ENCODE data around the gene TTLL11. TPM values are rescaled to one million over a fixed set of nuclear protein-coding genes. Genes with fewer than 3 reads are reported as not detected.

Gene TTLL11
- total RNA-seq, 1 experiment from 2014 or later, result 7.0 TPM

- Histone ChIP-seq H3K79me2 (ENCODE audit: low read length) (no peaks in the 10 kb centered on the region), H4K20me1 (ENCODE audit: low read length) (no peaks in the 10 kb centered on the region), H3K9me2 (replicated peaks; ENCODE audit: low read length) (no peaks in the 10 kb centered on the region), H3K27me3 (ENCODE audit: low read length) (no peaks in the 10 kb centered on the region), H3K4me2 (ENCODE audit: low read length) (no peak overlapping the region), H3K9ac (ENCODE audit: low read length) (no peak overlapping the region), H3K36me3 (ENCODE audit: low read depth, low read length) (no peaks in the 10 kb centered on the region), H3K4me1 (ENCODE audit: insufficient read depth, low read length) (no peaks in the 10 kb centered on the region), H2AFZ (ENCODE audit: low read length) (no peak overlapping the region), H3K9me3 (ENCODE audit: low read length) (no peaks in the 10 kb centered on the region), H3F3A (ENCODE audit: low read length, unreplicated experiment) (no peaks in the 10 kb centered on the region), H3K4me3 (ENCODE audit: low read length) (no peak overlapping the region), H3K27ac (ENCODE audit: low read length) (no peak overlapping the region)
- no peak for DNase-seq
- ChIA-PET POLR2A (ENCODE audit: unreplicated experiment) (no interaction called here), CTCF (no interaction called here)
- no TSS peak for BruUV-seq (replicated peaks)
- TF ChIP-seq EZH2phosphoT487 (IDR thresholded peaks at IDR 0.05; ENCODE audit: borderline replicate concordance, low read length), result no peak
- TF ChIP-seq CTCF (conservative IDR thresholded peaks at IDR 0.05; ENCODE audit: low read depth, low read length), result no peak
- TF ChIP-seq EZH2 (IDR thresholded peaks at IDR 0.05; ENCODE audit: low read length, unreplicated experiment), result no peak
- no peak for ATAC-seq
- intact Hi-C loops (cut with micrococcal nuclease), result no loop called here
These were observed 16.3 kb downstream of the TTLL11 start for GRCh38 chr9:122076773-122077172.

GRCh38 chr9:122076117-122076516 is 17.0 kb downstream of the TTLL11 start:
- Histone ChIP-seq H2AFZ (ENCODE audit: low read length) (no peak overlapping the region), H3K36me3 (ENCODE audit: low read depth, low read length) (no peaks in the 10 kb centered on the region), H3K4me3 (ENCODE audit: low read length) (no peak overlapping the region), H3F3A (ENCODE audit: low read length, unreplicated experiment) (no peaks in the 10 kb centered on the region), H3K27ac (ENCODE audit: low read length) (no peak overlapping the region), H3K79me2 (ENCODE audit: low read length) (no peaks in the 10 kb centered on the region), H3K4me1 (ENCODE audit: insufficient read depth, low read length) (no peaks in the 10 kb centered on the region), H4K20me1 (ENCODE audit: low read length) (no peaks in the 10 kb centered on the region), H3K9me3 (ENCODE audit: low read length) (no peaks in the 10 kb centered on the region), H3K9me2 (replicated peaks; ENCODE audit: low read length) (no peaks in the 10 kb centered on the region), H3K4me2 (ENCODE audit: low read length) (no peak overlapping the region), H3K9ac (ENCODE audit: low read length) (no peak overlapping the region), H3K27me3 (ENCODE audit: low read length) (no peaks in the 10 kb centered on the region)
- TF ChIP-seq EZH2 (IDR thresholded peaks at IDR 0.05; ENCODE audit: low read length, unreplicated experiment) (no peak), CTCF (conservative IDR thresholded peaks at IDR 0.05; ENCODE audit: low read depth, low read length) (no peak), EZH2phosphoT487 (IDR thresholded peaks at IDR 0.05; ENCODE audit: borderline replicate concordance, low read length) (no peak)
- ChIA-PET CTCF (no interaction called here), POLR2A (ENCODE audit: unreplicated experiment) (no interaction called here)
- no peak for ATAC-seq
- no peak for DNase-seq
- intact Hi-C loops (cut with micrococcal nuclease), result no loop called here
- BruUV-seq (replicated peaks), result no TSS peak

- H3K4me1 ChIP-seq (ENCODE audit: insufficient read depth, low read length), result no peaks in the 10 kb centered on the region
- intact Hi-C loops (cut with micrococcal nuclease), result no loop called here
- CTCF ChIA-PET, result no interaction called here
- no peak for ATAC-seq
- no peaks in the 10 kb centered on the region for H3F3A ChIP-seq (ENCODE audit: low read length, unreplicated experiment)
- no peaks in the 10 kb centered on the region for H3K79me2 ChIP-seq (ENCODE audit: low read length)
- H3K27me3 ChIP-seq (ENCODE audit: low read length), result no peaks in the 10 kb centered on the region
- H3K4me2 ChIP-seq (ENCODE audit: low read length), result no peak overlapping the region
- H3K36me3 ChIP-seq (ENCODE audit: low read depth, low read length), result no peaks in the 10 kb centered on the region
- no TSS peak for BruUV-seq (replicated peaks)
- no peaks in the 10 kb centered on the region for H4K20me1 ChIP-seq (ENCODE audit: low read length)
- no peaks in the 10 kb centered on the region for H3K9me2 ChIP-seq (replicated peaks; ENCODE audit: low read length)
- TF ChIP-seq CTCF (conservative IDR thresholded peaks at IDR 0.05; ENCODE audit: low read depth, low read length), result no peak
- TF ChIP-seq EZH2 (IDR thresholded peaks at IDR 0.05; ENCODE audit: low read length, unreplicated experiment), result no peak
- no peak for TF ChIP-seq EZH2phosphoT487 (IDR thresholded peaks at IDR 0.05; ENCODE audit: borderline replicate concordance, low read length)
- H3K27ac ChIP-seq (ENCODE audit: low read length), result no peak overlapping the region
- POLR2A ChIA-PET (ENCODE audit: unreplicated experiment), result no interaction called here
- H3K9ac ChIP-seq (ENCODE audit: low read length), result no peak overlapping the region
- no peak for DNase-seq
- no peak overlapping the region for H3K4me3 ChIP-seq (ENCODE audit: low read length)
- H3K9me3 ChIP-seq (ENCODE audit: low read length), result no peaks in the 10 kb centered on the region
- H2AFZ ChIP-seq (ENCODE audit: low read length), result no peak overlapping the region
These were observed 17.7 kb downstream of the TTLL11 start for GRCh38 chr9:122075135-122076030.
